GM23248 (cell line): Measurements from ENCODE around the gene PTPRO. TPM values are rescaled to one million over a fixed set of nuclear protein-coding genes. Genes with fewer than 3 reads are reported as not detected.

ENCODE experiments used
- DNase-seq: peaks from one replicate; pipeline ENCODE4 v3.0.0-alpha.2; 2015
- H2AFZ ChIP-seq: fragments of 200-600 bp; sonication (generic); 2 replicates; pipeline ENCODE4 v1.6.1; 2016; ENCODE audit warnings: antibody characterized with exemption
- H3F3A ChIP-seq: fragments of 200-600 bp; sonication (generic); 2 replicates; pipeline ENCODE4 v1.6.1; 2016; ENCODE audit warnings: mild to moderate bottlenecking, antibody characterized with exemption, mixed run types; ENCODE audit not compliant: insufficient read depth
- H3K27ac ChIP-seq: fragments of 200-600 bp; sonication (generic); 2 replicates; pipeline ENCODE4 v1.5.1; 2016; ENCODE audit warnings: mild to moderate bottlenecking
- H3K27me3 ChIP-seq: fragments of 200-600 bp; sonication (generic); replicated peaks from 2 replicates; pipeline ENCODE4 v1.6.1; 2016; ENCODE audit warnings: mild to moderate bottlenecking; ENCODE audit not compliant: insufficient read depth
- H3K36me3 ChIP-seq: fragments of 200-600 bp; sonication (generic); 2 replicates; pipeline ENCODE4 v1.6.1; 2016; ENCODE audit warnings: low read depth, mild to moderate bottlenecking
- H3K4me1 ChIP-seq: fragments of 200-600 bp; sonication (generic); 2 replicates; pipeline ENCODE4 v1.6.1; 2016; ENCODE audit warnings: mild to moderate bottlenecking; ENCODE audit not compliant: insufficient read depth
- H3K4me2 ChIP-seq: fragments of 200-600 bp; sonication (generic); one replicate; pipeline ENCODE4 v1.6.1; 2016; ENCODE audit warnings: mild to moderate bottlenecking; ENCODE audit not compliant: unreplicated experiment
- H3K4me3 ChIP-seq: fragments of 200-600 bp; sonication (generic); 2 replicates; pipeline ENCODE4 v1.5.1; 2016; ENCODE audit warnings: mild to moderate bottlenecking
- H3K79me2 ChIP-seq: fragments of 200-600 bp; sonication (generic); 2 replicates; pipeline ENCODE4 v1.6.1; 2016; ENCODE audit warnings: mild to moderate bottlenecking; ENCODE audit not compliant: insufficient read depth
- H3K9ac ChIP-seq: fragments of 200-600 bp; sonication (generic); 2 replicates; pipeline ENCODE4 v1.6.1; 2016; ENCODE audit warnings: mild to moderate bottlenecking
- H3K9me2 ChIP-seq: fragments of 200-600 bp; sonication (generic); 2 replicates; pipeline ENCODE4 v1.6.1; 2016; ENCODE audit warnings: mixed run types, mild to moderate bottlenecking, moderate library complexity; ENCODE audit not compliant: insufficient read depth
- H3K9me3 ChIP-seq: fragments of 200-600 bp; sonication (generic); one replicate; pipeline ENCODE4 v1.6.1; 2017; ENCODE audit warnings: low read depth
- H4K20me1 ChIP-seq: fragments of 200-600 bp; sonication (generic); 2 replicates; pipeline ENCODE4 v1.6.0; 2016; ENCODE audit not compliant: insufficient read depth
- EZH2 ChIP-seq: fragments of 200-600 bp; sonication (generic); IDR thresholded peaks from 2 replicates; pipeline ENCODE4 v1.6.1; 2018; ENCODE audit warnings: antibody characterized with exemption, mild to moderate bottlenecking; ENCODE audit not compliant: insufficient read depth, poor library complexity, severe bottlenecking
- EZH2phosphoT487 ChIP-seq: fragments of 200-600 bp; sonication (generic); IDR thresholded peaks from 2 replicates; pipeline ENCODE4 v1.6.1; 2018; ENCODE audit warnings: antibody characterized with exemption, moderate library complexity, mild to moderate bottlenecking, low read depth; ENCODE audit not compliant: insufficient read depth
- WGBS, 2 experiments: methylation state at CpG; one replicate each; pipeline ENCODE4 v1.1.6; 2015 to 2017; ENCODE audit warnings: low lambda C conversion rate in 2 of 2, low coverage in 1 of 2; ENCODE audit errors: missing lambda C conversion rate in 2 of 2; 5-methylcytosine and 5-hydroxymethylcytosine counted together
- in situ Hi-C: fragments of 300-500 bp; cut with MboI; formaldehyde crosslinking; loops from 2 replicates; pipeline ENCODE4 v1.15.0; 2020
- polyA plus RNA-seq: library from polyadenylated mRNA; unstranded; fragments of >200 nt; fragmentation: Nextera tagmentation; extraction: Ambion mirVana; gene quantifications from 2 replicates; pipeline ENCODE4 v1.2.1, GENCODE V29; 2016
- total RNA-seq: library from RNA; depleted of rRNA; stranded (reverse); fragments of >200 nt; shearing (Covaris generic); gene quantifications from 2 replicates; pipeline ENCODE4 v1.2.3, GENCODE V29; 2014

Gene PTPRO
- total and polyA plus RNA-seq, 2 experiments from 2014 or later = 0.22 to 0.24 TPM

GRCh38 chr12:15589328-15590032, 267.2 kb downstream of the PTPRO start:
- Histone ChIP-seq H4K20me1 (no peaks in the 10 kb centered on the region), H3F3A (no peaks in the 10 kb centered on the region), H3K9me2 (no peaks in the 10 kb centered on the region), H2AFZ (peak overlapping the region; percentile 88), H3K36me3 (no peaks in the 10 kb centered on the region), H3K27ac (no peak overlapping the region), H3K4me2 (peak overlapping the region; percentile 76), H3K27me3 (no peaks in the 10 kb centered on the region), H3K4me1 (peaks cover 5% of the 10 kb centered on the region), H3K79me2 (no peaks in the 10 kb centered on the region), H3K9me3 (no peaks in the 10 kb centered on the region), H3K9ac (peak overlapping the region; percentile 52; the same call in 1 of the 2 replicates), H3K4me3 (peak overlapping the region; percentile 75)
- no peak for TF ChIP-seq EZH2phosphoT487
- no peak for TF ChIP-seq EZH2
- 64 to 68% methylated on average over 8 of the region's 8 CpGs for WGBS, 2 experiments
- in situ Hi-C loops = loop anchor here (5.0 kb wide), 1 partner anchor 57 kb away; no protein-coding TSS in a partner anchor
- no peak for DNase-seq

GRCh38 chr12:15590180-15590826, 268.0 kb downstream of the PTPRO start:
- in situ Hi-C loops = no loop called here
- peak overlapping the region; percentile 10; the same call in 1 of the 2 replicates for H3K27ac ChIP-seq
- H3K9ac ChIP-seq = peak overlapping the region; percentile 52
- H2AFZ ChIP-seq = peak overlapping the region; percentile 88
- no peaks in the 10 kb centered on the region for H4K20me1 ChIP-seq
- H3K36me3 ChIP-seq = no peaks in the 10 kb centered on the region
- TF ChIP-seq EZH2phosphoT487 = no peak
- TF ChIP-seq EZH2 = no peak
- no peaks in the 10 kb centered on the region for H3K9me3 ChIP-seq
- WGBS, 2 experiments = 7% methylated on average over 16 of the region's 16 CpGs
- no peaks in the 10 kb centered on the region for H3K27me3 ChIP-seq
- H3K9me2 ChIP-seq = no peaks in the 10 kb centered on the region
- peak overlapping the region; percentile 76 for H3K4me2 ChIP-seq
- no peaks in the 10 kb centered on the region for H3F3A ChIP-seq
- H3K4me1 ChIP-seq = peaks cover 5% of the 10 kb centered on the region
- H3K4me3 ChIP-seq = peak overlapping the region; percentile 75
- H3K79me2 ChIP-seq = no peaks in the 10 kb centered on the region
- peak; percentile 87 for DNase-seq

GRCh38 chr12:15591811-15592210, 269.5 kb downstream of the PTPRO start:
- Histone ChIP-seq H2AFZ (no peak overlapping the region), H3F3A (no peaks in the 10 kb centered on the region), H4K20me1 (no peaks in the 10 kb centered on the region), H3K27me3 (no peaks in the 10 kb centered on the region), H3K4me1 (peaks cover 5% of the 10 kb centered on the region), H3K27ac (no peak overlapping the region), H3K4me2 (no peak overlapping the region), H3K4me3 (no peak overlapping the region), H3K9me3 (no peaks in the 10 kb centered on the region), H3K9ac (no peak overlapping the region), H3K79me2 (no peaks in the 10 kb centered on the region), H3K36me3 (no peaks in the 10 kb centered on the region), H3K9me2 (no peaks in the 10 kb centered on the region)
- WGBS, 2 experiments = 97 to 100% methylated on average over 5 of the region's 5 CpGs
- TF ChIP-seq EZH2phosphoT487 = no peak
- TF ChIP-seq EZH2 = no peak
- in situ Hi-C loops = no loop called here
- DNase-seq = no peak

GRCh38 chr12:15592934-15593333, 270.6 kb downstream of the PTPRO start:
- DNase-seq = no peak
- no peak overlapping the region for H3K27ac ChIP-seq
- no peaks in the 10 kb centered on the region for H3K79me2 ChIP-seq
- H3K9ac ChIP-seq = no peak overlapping the region
- in situ Hi-C loops = no loop called here
- H3K27me3 ChIP-seq = no peaks in the 10 kb centered on the region
- peaks cover 5% of the 10 kb centered on the region for H3K4me1 ChIP-seq
- WGBS, 2 experiments = 55 to 63% methylated on average over 4 of the region's 4 CpGs
- no peaks in the 10 kb centered on the region for H3K36me3 ChIP-seq
- H3K9me3 ChIP-seq = no peaks in the 10 kb centered on the region
- H3K9me2 ChIP-seq = no peaks in the 10 kb centered on the region
- no peak overlapping the region for H3K4me2 ChIP-seq
- no peaks in the 10 kb centered on the region for H4K20me1 ChIP-seq
- H2AFZ ChIP-seq = 0 out of 2 replicates have a peak overlapping the region, but pooled peaks have one; percentile 11
- H3F3A ChIP-seq = no peaks in the 10 kb centered on the region
- TF ChIP-seq EZH2phosphoT487 (no peak), EZH2 (no peak)
- no peak overlapping the region for H3K4me3 ChIP-seq
